Choroid plexus epithelial cell (primary cell): Measurements from ENCODE around the gene TTYH2.

ENCODE experiments used
- DNase-seq: peaks from one replicate; pipeline ENCODE4 v3.0.0-alpha.2; 2010; ENCODE audit warnings: low read depth
- H3K4me3 ChIP-seq: 2 replicates; pipeline ENCODE4 v1.5.1; 2011; ENCODE audit warnings: low read depth, mild to moderate bottlenecking, control low read depth, low read length, moderate library complexity
- CTCF ChIP-seq: conservative IDR thresholded peaks from 2 replicates; pipeline ENCODE4 v1.5.1; 2011; ENCODE audit warnings: low read depth, mild to moderate bottlenecking, control low read depth, inconsistent platforms, low read length, moderate library complexity

Gene TTYH2

GRCh38 chr17:74215342-74215727 lies 2.0 kb downstream of the TTYH2 start:
- no peak overlapping the region for H3K4me3 ChIP-seq
- TF ChIP-seq CTCF: no peak
- no peak for DNase-seq

- no peak overlapping the region for H3K4me3 ChIP-seq
- no peak for DNase-seq
- TF ChIP-seq CTCF: no peak
Observed at GRCh38 chr17:74216505-74216904, 3.1 kb downstream of the TTYH2 start.

GRCh38 chr17:74217037-74217730 lies 3.8 kb downstream of the TTYH2 start:
- no peak overlapping the region for H3K4me3 ChIP-seq
- TF ChIP-seq CTCF: no peak
- DNase-seq: no peak

- DNase-seq: no peak
- H3K4me3 ChIP-seq: no peak overlapping the region
- TF ChIP-seq CTCF: no peak
Observed at GRCh38 chr17:74217888-74218287, 4.5 kb downstream of the TTYH2 start.

- no peak for TF ChIP-seq CTCF
- no peak for DNase-seq
- no peak overlapping the region for H3K4me3 ChIP-seq
Observed at GRCh38 chr17:74218436-74218835, 5.1 kb downstream of the TTYH2 start.

GRCh38 chr17:74219576-74220133 lies 6.3 kb downstream of the TTYH2 start:
- no peak overlapping the region for H3K4me3 ChIP-seq
- TF ChIP-seq CTCF: no peak
- no peak for DNase-seq

- no peak overlapping the region for H3K4me3 ChIP-seq
- no peak for TF ChIP-seq CTCF
- no peak for DNase-seq
Observed at GRCh38 chr17:74220219-74220618, 6.8 kb downstream of the TTYH2 start.
